Measurements from ENCODE around the gene PIR.
A peak's percentile ranks its signal among the peaks of the same experiment; 100 is the strongest.

The PIR gene

GRCh38 chrX:15418041-15418706, 75.0 kb downstream of the PIR start:
- no peak for DNase-seq (ENCODE audit: low read depth, low spot score)

- no peak for DNase-seq (ENCODE audit: low read depth, low spot score)
Observed at GRCh38 chrX:15416133-15416993, 76.8 kb downstream of the PIR start.

- DNase-seq (ENCODE audit: low read depth, low spot score) = no peak
Observed at GRCh38 chrX:15413101-15413500, 80.0 kb downstream of the PIR start.

- DNase-seq (ENCODE audit: low read depth, low spot score) = no peak
Observed at GRCh38 chrX:15410947-15411346, 82.2 kb downstream of the PIR start.

- no peak for DNase-seq (ENCODE audit: low read depth, low spot score)
Observed at GRCh38 chrX:15410430-15410829, 82.7 kb downstream of the PIR start.

GRCh38 chrX:15405846-15406245, 87.3 kb downstream of the PIR start:
- DNase-seq (ENCODE audit: low read depth, low spot score) = no peak

GRCh38 chrX:15404401-15405096, 88.6 kb downstream of the PIR start:
- DNase-seq (ENCODE audit: low read depth, low spot score) = no peak

GRCh38 chrX:15401378-15401777, 91.8 kb downstream of the PIR start:
- DNase-seq (ENCODE audit: low read depth, low spot score) = no peak

GRCh38 chrX:15399962-15400391, 93.2 kb downstream of the PIR start:
- no peak for DNase-seq (ENCODE audit: low read depth, low spot score)

- no peak for DNase-seq (ENCODE audit: low read depth, low spot score)
Observed at GRCh38 chrX:15398874-15399273, 94.3 kb downstream of the PIR start.

- no peak for DNase-seq (ENCODE audit: low read depth, low spot score)
Observed at GRCh38 chrX:15395789-15396188, 97.3 kb downstream of the PIR start.

- DNase-seq (ENCODE audit: low read depth, low spot score) = no peak
Observed at GRCh38 chrX:15391850-15392249, 101.3 kb downstream of the PIR start.

GRCh38 chrX:15384304-15384703, 108.8 kb downstream of the PIR start, which contains the start of gene VEGFD:
Gene VEGFD (minus strand): TSS chrX:15384413. CDS start chrX:15383946, 467 bp downstream.
- peak; percentile 2 for DNase-seq (ENCODE audit: low read depth, low spot score)

GRCh38 chrX:15382813-15383212, 110.3 kb downstream of the PIR start:
- DNase-seq (ENCODE audit: low read depth, low spot score) = no peak

GRCh38 chrX:15376956-15377355, 116.2 kb downstream of the PIR start:
- no peak for DNase-seq (ENCODE audit: low read depth, low spot score)

- no peak for DNase-seq (ENCODE audit: low read depth, low spot score)
Observed at GRCh38 chrX:15373976-15374375, 119.2 kb downstream of the PIR start.

GRCh38 chrX:15366506-15367352, 126.4 kb downstream of the PIR start:
- no peak for DNase-seq (ENCODE audit: low read depth, low spot score)

GRCh38 chrX:15359701-15360100, 133.4 kb downstream of the PIR start:
- no peak for DNase-seq (ENCODE audit: low read depth, low spot score)

- DNase-seq (ENCODE audit: low read depth, low spot score) = no peak
Observed at GRCh38 chrX:15358533-15358932, 134.6 kb downstream of the PIR start.

GRCh38 chrX:15356444-15356843, 136.7 kb downstream of the PIR start:
- no peak for DNase-seq (ENCODE audit: low read depth, low spot score)

GRCh38 chrX:15350329-15350996, 142.7 kb downstream of the PIR start:
- no peak for DNase-seq (ENCODE audit: low read depth, low spot score)
